NCI-H2029 (cell line): ENCODE measurements around the gene SAPCD2.
"Not testable (repeated sequence)": the region's sequence is repeated elsewhere in the genome, so short reads cannot be mapped to it uniquely, and the experiment has no call there.

Experiments
- DNase-seq: peaks from one replicate; lab custom pipeline; 2025; lab: John Stamatoyannopoulos, UW

The SAPCD2 gene

DNA sequence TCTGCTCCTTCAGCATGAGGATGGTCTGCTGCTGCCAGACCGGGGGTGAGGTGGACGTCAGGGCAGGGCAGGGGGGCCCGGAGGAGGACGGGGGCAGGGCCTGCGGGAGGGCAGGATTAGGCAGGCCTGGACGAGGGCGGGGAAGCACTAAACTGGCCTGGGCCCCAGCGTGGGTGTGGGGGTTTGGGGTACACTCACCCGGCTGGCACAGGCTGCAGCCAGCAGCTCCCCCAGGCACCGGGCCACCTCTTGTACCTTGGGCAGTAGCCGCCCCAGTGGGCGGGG is 5.5 kb downstream of the SAPCD2 start:
- no peak for DNase-seq

DNA sequence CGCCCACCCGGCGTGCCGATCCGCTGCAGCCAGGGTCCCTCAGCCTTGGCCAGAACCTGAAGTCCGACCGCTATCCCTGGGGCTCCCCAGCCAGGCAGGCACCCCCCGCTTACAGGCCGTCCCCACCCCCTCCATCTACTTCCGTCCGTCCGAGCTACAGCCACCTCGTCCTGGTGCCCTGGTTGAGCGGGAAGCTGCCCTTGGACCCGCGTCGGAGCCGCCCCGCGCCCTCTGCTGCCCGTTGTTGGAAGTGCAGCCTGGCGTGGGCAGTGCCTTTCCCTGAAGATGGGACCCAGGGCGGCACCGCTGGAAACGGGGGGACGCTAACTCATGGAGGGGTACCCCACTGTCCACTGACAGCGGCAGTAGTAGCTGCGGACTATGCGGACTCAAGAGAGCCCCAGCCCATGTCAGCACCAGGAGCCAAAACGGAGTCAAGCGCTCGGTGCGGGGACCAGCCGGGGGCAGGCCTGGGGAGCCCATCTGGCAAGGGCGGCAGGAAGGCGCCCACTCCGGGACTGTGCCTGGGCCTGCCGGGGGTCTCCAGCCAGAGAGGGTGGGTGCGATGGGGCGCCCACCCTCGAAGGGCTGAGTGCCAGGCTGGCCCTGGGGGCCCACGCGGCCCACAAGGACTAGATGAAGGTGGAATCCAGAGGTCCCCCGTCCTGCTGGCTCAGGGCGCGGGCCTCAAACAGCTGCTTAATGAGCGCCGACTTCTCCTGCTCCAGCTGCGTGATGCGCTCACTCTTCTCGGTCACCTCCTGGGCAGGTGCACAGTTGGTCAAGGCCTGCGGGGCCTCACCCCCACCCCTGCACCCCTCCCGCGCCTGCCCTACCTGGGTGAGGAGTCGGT is 6.1 kb downstream of the SAPCD2 start:
- peak; percentile 19 for DNase-seq

DNA sequence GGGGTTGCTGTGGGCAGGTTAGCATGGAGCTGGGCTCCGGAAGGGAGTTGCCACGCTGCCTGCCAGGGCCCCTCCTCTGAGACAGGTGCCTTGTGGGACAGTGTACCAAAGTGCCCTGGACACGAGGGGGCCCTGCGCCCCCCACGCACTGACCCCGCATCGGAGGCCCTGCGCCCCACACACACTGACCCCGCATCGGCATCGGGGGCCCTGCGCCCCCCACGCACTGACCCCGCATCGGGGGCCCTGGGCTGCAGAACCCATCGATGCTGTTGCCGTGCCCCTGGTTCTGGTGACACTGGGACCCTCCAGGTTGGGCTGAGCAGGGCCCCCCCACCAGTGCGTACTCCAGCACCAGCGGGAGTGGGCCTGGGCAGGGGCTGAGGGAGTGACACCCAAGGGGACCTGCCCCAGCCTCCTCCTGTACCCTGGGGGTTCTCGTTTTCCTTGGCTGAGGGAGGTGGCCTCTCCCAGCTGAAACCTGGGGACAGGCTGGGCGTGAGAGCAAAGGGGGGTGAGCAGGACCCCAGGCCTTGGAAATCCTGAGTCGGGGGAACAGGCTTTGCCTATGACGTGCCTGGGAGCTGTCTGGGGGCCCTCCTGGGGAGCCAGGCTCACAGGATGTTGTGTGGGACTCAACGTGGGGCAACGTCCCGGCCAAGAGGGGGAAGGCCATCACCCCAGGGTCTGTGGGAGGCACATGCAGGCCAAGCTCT is 6.9 kb downstream of the SAPCD2 start:
- DNase-seq: no peak

DNA sequence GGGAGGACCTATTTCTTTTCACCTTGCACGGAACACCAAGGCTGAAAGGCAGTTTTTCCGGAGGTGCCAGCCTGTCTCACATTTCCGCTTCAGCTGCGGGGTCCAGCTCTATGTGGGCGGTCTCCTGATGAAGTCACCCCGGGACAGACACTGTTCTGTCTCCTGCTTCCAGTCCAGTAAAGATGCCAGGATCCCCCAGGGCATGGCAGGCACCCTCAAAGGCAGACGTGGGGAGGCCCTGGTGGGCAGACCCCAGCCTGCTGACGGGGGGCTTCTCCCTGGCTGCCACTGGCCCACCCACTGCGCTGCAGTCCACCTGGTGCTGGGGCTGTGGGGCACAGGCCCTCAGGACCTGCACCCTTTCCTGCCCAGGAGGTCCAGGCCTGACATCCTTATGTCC is 7.6 kb downstream of the SAPCD2 start:
- not testable (repeated sequence) for DNase-seq

DNA sequence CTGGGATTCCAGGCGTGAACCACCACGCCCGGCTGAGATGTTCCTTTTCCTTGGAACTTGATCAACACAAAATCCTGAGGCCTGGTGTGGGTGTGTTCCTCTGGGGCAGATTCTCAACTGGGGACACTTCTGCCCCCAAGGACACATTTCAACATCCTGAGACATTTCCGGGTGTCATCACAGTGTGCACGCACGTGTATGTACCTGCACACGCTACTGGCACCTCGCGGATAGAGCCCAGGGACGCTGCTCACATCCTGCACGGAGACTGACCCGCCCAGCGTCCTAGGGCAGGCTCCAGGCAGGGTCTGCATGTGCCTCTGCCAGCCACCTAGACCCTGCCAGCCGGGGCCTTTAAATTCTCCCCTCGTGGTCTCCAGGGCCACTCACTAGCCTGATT is 8.0 kb downstream of the SAPCD2 start:
- no peak for DNase-seq

DNA sequence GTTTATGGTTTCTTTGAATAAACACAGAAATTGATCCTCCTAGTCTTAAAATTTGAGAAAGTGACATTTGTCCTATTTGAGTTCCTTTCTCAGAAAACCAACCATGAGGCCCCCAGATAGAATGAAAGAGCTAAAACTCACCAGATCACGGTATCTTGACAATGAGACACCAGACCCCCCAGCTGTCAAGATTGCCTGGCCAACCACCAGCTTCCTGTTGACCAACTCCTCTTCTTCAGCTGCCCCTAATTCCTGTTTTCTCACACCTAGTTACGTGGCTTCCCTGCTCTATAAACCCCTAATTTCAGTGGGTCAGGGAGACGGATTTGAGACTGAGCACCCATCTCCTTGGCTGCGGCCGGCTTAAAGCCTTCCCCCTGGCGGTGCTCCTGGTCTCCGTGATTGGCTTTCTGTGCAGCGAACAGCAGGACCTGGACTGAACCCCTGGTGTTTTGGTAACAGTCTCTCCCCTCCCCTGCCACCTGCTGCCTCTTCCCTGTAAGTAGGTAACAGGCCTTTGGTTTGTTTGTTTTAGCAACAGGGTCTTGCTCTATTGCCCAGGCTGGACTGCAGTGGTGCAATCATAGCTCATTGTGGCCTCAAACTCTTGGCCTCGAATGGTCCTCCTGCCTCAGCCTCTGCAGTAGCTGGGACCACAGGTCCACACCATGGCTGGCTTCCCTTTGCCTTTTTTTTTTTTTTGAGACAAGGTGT is 11.7 kb downstream of the SAPCD2 start:
- peak; percentile 16 for DNase-seq

DNA sequence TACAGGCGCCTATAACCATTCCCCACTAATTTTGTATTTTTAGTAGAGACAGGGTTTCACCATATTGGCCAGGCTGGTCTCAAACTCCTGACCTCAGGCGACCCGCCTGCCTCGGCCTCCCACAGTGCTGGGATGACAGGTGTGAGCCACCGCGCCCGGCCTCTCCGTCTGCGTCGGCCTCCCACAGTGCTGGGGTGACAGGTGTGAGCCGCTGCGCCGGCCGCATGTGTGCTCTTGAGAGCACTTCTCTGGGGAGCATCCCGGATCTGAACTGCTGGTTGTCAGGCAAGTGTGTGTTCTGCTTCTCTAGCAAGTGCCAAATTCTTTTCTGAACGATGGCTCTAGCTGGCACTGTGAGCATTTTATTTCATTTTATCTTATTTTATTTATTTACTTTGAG is 12.8 kb downstream of the SAPCD2 start:
- peak; percentile 31 for DNase-seq

DNA sequence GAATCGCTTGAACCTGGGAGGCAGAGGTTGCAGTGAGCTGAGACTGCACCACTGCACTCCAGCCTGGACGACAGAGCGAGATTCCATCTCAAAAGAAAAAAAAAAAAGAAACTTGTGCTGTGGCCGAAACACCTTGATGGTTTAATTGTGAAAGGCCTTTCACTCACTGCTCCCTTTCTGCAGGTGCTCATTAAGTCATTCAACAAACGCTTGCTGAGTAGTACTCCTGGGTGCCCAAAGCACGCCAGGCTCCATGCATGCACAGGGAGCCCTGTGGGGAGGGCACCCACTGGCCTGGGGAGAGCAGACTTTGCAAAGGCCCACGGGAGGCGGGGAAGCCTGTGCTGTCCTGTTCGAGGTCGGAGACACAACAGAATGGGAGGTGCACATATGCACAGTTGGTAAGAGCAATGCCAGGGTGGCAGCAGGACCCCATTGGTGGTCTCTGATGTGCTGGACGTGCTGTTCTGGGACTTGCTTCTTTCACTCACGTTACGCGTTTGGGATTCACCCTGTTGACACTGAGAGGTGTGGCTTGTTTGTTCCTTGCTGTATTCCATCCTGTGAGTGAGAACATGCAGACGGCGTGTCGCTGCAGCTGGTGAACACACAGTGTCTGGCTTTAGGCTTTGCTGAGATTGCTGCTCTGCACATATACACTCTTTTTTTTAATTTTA is 13.5 kb downstream of the SAPCD2 start:
- peak; percentile 13 for DNase-seq

DNA sequence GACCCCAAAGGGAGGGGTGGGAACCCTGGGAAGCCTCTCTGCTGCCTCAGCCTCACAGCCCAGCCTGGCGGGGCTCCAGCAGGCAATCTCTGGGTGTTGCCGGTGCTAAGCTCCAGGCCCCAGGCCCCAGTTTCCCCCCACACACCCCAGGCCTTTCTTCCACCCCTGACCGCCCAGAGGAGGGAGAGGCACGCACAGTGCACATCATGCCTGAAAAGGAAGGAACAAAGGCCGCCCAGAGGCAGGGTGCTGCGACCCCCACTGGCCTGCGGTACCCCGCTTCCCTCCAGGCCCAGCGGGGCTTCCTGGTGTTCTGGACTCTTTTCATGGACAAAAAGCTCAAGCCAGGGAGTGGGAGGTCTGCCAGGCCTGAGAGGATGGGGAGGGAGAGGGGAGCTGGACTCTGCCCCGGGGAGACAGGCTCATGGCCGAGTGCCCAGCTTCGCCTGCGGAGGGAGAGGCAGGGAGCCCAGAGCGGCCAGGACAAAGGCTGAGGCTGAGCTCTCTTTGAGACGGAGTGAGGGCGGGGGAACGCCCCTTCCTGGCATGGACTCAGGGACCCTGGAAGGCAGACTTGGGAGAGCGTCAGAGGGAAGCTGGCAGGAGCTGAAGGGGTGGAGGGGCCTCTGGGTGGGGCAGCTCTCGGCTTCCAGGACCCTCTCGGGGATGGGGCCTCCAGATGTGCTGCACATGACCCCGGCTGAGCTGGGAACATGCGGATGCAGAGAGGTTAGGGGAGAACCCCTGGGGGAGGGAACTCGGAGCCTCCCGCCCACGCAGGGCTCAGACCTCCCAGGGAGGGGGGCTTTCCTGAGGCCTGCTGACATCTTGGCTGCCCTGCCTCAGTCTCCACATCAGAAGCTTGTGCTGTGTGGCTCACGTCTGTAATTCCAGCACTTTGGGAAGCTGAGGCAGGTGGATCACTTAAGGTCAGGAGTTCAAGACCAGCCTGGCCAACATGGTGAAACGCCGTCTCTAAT is 14.7 kb downstream of the SAPCD2 start:
- peak; percentile 65 for DNase-seq

DNA sequence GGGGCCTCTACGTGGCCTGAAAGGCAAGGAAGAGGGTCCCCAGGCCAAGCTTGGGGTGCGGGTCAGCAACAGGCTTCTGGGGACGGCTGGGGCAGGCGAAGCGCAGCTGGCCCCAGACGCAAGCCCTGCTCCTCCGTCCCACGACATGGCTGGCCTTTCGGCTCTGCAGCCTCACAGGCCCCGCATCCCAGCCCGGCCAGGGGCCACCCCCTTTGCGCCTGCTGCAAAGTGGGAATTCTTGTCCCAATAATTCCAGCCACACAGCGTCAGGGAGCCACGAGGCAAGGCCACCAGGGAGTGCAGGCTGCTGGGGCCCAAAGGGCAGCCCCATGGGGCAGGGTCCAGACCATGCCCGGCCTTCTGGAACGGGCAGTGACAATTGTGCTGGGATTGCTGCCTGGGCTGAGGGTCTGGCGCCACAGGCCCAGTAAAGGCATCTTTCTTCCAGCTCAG is 15.4 kb downstream of the SAPCD2 start:
- no peak for DNase-seq

DNA sequence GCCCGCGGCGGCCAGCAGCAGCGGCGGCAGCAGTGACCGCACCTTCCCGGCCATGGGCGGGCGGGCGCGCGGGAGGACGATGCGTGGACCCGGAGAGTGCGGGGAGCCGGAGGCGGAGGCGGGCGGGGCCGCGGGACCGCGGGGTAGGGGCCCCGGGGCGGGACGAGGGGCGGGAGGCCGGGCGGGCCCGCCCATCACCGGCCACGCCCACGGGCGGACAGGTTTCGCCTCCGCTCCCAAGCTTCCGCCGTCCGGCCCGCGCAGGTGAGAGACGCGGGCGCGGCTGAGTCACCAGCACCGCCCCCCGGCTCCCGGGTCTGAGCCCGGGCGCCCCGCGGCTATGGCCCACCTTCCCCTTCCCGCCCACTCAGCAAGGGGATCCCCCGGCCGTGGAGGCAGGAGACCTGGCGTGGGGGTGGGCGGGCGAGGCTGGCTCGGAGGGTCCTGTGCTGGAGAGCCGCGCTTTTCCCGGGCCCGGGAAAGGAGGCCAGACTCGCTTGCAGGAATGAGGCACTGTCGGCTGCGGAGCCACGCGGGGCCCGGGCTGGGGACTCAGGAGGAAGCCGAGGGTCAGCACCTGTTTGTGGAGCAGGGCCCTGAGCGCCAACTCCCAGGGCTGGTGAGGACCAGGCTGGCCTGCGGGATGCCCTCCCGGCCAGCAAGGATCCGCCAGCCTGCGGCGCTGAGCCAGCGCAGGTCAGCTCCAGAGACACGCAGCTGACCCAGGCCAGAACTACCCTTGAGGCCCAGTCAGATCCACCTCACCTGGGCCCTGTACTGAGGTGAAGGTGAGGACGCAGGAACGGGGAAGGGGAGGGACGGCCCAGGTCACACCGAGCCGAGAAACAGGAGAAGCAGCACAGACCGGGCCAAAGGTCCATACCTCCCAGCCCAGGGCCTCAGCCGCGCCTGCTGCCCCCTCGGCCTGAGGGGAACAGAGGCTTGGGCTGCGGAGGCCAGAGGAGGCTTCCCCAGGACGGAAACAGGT is 16.1 kb downstream of the SAPCD2 start, which contains the start of gene ENTPD2:
Gene ENTPD2 (minus strand): TSS at position 118 of the 988 bp plus-strand sequence. CDS start 64 bp downstream, at position 54.
- DNase-seq: peak; percentile 57

DNA sequence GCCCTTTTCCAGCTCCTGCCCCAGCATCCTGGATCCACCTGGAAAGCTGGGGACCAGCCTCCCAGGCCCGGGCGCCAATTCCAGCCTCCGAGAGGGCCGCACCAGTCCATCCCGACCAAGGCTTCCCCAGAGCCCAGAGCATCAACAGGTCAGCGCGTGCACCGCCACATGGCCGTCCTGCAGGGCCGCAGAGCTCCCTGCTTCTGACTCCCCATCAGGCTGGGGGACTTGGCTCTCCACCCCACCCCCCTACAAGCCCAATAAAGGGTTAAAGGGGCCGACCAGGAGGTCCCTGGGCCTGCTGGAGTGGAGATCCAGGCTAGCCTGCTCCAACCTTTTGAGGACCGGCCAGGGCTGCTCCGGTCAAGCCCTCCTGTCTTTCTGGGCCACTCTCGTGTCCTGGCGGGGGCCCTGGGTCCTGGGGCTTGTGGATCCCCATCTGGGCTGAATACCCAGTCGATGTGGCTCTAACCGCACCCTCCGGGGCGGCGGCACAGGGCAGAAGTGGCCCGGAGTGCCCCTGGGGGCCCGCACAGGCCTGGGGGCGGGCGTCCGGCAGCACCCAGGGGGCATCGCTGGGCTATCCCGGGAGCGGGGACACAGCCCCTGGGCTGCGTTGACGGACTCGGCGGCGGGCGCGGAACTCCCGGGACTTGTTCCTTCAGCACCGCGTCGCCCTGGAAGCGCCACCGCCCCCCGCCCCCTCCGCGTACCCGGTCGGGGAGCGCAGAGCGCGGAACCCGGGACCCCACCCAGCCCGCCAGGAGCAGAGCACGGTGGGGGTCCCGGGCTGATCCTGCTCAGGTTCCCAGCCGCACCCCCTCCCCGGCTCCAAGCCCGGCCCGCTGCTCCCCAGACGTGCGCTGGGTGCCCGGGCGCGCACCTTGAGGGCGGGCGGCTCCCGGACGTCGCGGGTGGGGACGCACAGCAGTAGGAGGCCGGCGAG is 17.1 kb downstream of the SAPCD2 start:
- DNase-seq: no peak

DNA sequence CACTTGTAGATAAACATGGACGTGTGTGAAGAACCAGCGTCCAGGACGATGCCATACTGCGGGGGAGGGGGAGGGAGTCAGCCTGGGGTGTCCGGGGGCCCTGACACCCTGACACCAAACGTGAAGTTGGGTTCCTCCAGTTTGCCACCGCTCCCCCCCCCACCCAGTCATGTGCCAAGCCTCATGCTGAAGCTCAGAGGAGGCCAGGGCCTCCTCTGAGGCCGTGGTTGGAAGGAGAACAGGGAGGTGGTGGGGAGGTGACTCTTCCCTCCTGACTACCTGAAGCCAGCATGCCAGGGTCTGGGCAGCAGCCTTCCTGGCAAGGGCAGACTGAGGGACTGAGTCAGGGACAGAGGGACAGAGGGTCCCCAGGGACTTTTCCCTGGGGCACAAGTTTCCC is 18.1 kb downstream of the SAPCD2 start:
- no peak for DNase-seq

DNA sequence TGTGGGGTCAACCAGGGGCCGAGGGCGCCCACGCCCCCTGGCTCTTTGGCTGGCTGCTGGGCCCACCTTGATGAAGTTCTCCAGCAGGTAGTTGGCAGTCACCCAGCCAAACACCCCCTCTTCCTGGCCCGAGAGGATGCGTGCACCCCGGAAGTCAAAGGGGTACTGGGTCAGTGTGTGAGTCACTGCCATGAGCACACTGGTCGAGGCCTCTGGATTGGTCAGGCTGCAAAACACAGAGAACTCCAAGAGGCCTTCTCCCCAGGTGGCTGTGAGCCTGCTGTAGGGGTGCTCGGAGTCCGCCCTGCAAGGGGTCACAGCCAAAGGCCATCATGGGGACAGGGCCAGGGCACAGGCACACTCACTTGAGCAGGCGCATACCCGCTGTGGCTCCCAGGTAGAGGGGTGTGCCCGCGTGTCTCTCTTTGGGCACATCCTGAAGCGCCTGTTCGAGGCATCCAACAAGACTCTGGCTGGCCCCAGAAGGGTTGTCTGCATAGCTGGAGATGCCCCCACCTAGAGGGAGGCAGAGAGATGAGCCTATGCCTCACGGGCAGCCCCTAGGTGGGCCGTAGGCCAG is 19.1 kb downstream of the SAPCD2 start:
- DNase-seq: no peak

DNA sequence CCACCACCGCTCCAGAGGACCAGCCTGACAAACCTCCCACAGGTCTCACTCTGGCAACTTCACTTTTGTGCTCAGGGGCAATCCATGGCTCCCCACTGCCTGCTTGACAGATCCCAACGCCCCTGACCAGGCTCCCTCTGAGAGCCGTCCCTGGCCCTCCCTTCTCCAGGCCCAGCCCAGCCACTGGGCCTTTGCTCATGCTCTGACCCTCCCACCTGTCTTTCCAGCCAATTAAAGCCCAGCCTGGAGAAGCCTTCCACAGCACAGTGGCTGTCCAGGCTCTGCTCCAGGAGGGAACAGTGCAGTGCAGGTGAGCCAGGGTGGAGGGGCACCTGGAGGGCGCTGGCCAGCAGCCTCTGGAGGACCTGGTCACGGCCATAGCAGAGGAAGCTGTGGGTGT is 19.8 kb downstream of the SAPCD2 start:
- DNase-seq: no peak

DNA sequence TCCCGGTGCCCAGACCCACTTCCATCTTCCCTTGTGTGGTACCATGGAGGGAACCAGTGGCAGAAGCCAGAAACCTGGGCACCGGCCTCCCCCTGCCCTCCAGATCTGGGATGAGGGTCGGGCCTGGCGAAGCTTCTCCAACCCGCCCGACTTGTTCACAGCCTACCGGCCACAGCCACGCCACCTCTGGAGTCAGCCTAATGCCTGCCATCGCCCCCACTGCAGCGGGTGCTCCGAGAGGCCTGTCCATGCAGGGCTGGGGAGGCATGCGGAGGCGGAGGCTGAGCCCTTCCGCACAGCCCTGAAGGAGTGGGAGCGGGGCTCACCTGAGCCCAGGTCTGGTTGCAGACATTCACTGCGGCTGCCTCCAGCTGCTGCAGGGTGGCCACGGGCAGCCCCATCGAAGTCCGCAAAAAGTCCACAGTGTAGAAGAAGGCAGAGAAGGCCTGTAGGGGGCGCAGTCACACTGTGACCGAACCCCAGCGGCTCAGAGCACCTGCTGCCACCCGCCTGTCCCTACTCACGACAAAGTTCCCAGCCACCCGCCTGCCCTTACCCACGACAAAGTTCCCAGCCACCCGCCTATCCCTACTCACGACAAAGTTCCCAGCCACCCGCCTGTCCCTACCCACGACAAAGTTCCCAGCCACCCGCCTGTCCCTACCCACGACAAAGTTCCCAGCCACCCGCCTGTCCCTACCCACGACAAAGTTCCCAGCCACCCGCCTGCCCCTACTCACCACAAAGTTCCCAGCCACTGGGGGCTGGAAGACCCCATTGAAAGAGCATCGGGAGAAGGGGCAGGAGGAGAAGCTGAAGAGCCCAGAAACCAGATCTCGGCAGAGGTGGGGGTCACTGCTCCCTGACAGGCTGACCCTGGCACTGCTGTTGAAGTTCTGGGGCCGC is 20.6 kb downstream of the SAPCD2 start:
- DNase-seq: peak; percentile 58
